HG03139 (cell line): Measurements from ENCODE around the gene RRAS.

Experiments
- ATAC-seq: cut with Tn5 transposase; IDR thresholded peaks from one replicate; pipeline ENCODE4 v1.9.1; 2021; ENCODE audit not compliant: unreplicated experiment

RRAS gene

DNA sequence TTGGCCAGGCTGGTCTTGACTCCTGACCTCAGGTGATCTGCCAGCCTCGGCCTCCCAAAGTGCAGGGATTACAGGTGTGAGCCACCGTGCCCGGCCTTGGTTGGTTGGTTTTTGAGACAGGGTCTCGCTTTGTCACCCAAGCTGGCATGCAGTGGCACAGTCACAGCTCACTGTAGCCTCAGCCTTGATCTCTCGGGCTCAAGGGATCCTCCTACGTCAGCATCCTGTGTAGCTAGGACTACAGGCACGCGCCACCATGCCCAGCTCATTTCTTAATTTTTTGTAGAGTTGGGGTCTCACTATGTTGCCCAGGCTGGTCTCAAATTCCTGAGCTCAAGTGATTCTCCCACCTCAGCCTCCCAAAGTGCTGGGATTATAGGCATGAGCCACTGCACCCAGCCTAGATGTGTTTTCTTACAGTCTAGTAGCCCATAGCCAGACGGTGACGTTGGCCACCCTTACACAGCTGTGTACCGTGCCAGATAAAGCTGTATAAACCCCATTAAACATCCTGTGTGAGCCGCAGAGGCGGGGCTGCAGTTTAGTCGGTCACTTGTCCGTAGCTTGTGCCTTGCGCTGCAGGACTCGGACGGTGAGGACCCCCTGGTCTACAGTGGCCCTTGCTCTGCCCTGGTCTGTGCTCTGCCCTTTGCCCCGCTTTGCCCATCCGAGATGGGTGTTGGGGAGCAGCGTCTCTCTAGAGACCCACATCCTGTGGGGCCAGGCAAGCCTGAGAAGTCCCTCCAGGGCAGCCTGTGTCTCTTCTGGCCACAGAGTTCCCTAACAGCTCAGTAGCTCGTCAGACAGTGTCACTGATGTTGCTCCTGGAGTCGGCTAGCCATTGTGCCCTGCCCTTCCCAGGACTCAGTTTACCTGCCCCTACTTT, 15.9 kb upstream of the RRAS start:
- ATAC-seq, result no peak

- ATAC-seq, result no peak
Measured at GRCh38 chr19:49654581-49654980, 14.6 kb upstream of the RRAS start.

- no peak for ATAC-seq
Measured at GRCh38 chr19:49653466-49653806, 13.5 kb upstream of the RRAS start.

DNA sequence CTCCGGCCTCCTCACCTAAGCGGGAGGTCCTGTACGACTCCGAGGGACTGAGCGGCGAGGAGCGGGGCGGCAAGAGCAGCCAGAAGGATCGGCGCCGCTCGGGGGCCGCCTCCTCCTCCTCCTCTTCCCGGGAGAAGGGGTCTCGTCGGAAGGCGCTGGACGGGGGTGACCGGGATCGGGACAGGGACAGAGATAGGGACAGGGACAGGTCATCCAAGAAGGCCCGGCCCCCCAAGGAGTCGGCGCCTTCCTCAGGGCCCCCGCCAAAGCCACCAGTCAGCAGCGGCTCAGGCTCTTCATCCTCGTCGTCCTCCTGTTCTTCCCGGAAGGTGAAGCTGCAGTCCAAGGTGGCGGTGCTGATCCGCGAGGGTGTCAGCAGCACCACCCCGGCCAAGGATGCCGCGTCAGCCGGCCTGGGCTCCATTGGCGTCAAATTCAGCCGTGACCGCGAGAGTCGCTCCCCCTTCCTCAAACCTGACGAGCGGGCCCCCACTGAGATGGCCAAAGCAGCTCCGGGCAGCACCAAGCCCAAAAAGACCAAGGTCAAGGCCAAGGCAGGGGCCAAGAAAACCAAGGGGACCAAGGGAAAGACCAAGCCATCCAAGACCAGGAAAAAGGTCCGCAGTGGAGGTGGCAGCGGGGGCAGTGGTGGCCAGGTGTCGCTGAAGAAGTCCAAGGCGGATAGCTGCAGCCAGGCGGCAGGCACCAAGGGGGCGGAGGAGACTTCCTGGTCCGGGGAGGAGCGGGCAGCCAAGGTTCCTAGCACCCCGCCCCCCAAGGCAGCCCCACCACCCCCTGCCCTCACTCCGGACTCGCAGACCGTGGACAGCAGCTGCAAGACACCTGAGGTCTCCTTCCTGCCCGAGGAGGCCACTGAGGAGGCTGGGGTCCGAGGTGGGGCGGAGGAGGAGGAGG, 12.9 kb upstream of the RRAS start:
- no peak for ATAC-seq

GRCh38 chr19:49651820-49652550, 12.0 kb upstream of the RRAS start:
- no peak for ATAC-seq

GRCh38 chr19:49651029-49651819, 11.3 kb upstream of the RRAS start:
- ATAC-seq, result no peak

GRCh38 chr19:49646586-49646985, 6.6 kb upstream of the RRAS start:
- no peak for ATAC-seq

GRCh38 chr19:49645995-49646394, 6.1 kb upstream of the RRAS start:
- ATAC-seq, result no peak

GRCh38 chr19:49645592-49645991, 5.6 kb upstream of the RRAS start:
- no peak for ATAC-seq

DNA sequence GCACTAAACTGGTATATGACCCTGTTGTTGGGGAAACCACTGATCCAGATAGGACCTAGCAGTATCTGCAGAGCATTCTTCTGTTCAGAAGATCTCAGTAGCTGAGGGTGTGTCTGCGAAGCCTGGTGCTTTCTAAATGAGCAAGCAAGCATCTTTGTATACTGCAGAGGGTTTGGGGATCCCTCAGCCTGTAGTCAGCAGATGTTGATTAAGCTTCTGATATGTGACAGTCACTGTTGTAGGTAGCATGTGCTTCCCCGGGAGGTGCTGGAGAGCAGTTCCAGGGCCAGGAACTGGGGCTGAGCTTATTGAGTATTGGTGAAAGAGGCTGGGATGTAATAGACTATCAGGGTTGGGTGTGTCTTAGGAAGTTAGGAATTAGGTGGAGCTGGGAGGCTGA, 3.5 kb upstream of the RRAS start:
- ATAC-seq, result no peak

- no peak for ATAC-seq
Measured at GRCh38 chr19:49642492-49643035, 2.6 kb upstream of the RRAS start.

GRCh38 chr19:49641688-49642491, 1.9 kb upstream of the RRAS start, which contains the start of gene SCAF1:
Gene SCAF1 (plus strand): TSS chr19:49642209. CDS start chr19:49645027, 2,818 bp downstream.
- ATAC-seq, result peak; percentile 48

DNA sequence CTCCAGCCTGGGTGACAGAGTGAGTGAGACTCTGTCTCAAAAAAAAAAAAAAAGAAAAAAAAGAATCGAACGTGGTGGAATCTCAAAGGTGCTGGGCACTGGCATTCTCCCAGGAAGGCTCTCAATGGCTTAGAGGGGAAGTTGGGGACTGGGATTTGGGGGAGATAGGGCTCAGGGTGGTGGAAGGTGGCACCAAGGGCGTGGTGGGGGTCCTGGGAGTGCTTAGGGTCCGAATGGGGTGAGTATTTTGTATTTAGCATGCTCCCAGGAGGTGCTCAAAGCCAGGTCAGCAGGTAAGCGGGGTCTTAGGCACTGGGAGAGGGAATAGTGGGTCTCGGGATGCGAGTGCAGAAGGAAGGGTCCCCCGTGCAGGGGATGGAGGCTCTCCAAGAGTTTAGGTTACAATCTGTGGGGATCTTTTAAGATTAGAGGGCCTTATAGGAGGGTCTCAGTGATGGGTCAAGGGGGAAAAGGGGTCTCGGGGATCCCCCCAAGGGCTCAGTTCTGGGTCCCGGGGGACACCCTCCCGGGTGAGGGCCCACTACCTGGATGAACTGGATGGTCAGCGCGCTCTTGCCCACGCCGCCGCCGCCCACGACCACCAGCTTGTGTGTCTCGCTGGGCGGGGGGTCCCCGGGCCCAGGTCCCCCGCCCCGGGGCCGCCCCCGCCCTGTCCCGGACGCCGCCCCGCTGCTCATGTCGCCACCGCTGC, 386 bp downstream of the RRAS start:
- no peak for ATAC-seq

DNA sequence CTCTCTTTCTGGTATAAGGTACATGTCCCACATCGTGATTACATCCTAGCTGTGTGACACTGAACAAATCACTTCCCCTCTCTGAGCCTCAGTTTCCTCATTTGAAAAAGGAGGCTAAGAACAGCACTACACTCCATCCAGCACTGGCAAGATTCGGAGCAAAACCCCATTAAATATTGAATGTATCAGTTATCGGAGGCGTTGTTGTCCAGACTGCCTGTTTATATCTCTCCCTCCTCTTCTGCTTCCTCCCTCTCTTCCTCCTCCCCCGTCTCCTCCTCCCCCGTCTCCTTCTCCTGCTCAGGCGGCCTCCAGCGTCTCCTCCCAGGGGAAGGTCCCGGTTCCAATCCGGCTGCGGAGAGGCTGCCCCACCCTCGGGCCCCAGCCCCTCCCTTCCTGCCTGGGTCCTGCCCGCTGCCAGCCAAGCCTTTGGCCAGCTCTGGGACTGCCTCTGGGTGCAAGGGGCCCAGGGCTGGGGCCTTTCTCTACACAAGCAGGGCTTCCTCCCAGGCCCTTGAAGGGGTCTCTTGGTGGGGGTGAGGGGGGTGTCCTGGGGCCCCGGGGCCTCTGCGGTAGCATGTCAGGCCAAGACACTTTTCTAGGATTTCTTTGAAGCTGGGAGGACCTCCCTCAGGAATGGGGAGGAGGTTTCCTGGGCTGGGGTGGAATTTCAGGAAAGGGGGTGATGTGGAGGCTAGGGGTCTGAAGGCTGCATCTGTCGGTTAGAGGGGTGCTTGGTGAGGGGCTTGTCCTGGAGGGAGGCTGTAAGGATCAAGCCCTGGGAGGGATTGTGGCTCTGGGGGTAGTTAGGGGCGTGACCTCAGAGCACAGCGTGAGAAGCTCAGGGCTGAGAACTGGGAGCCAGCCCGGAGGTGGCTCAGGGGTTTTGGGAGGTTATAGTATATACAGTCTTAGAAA, 1.9 kb downstream of the RRAS start:
- no peak for ATAC-seq

DNA sequence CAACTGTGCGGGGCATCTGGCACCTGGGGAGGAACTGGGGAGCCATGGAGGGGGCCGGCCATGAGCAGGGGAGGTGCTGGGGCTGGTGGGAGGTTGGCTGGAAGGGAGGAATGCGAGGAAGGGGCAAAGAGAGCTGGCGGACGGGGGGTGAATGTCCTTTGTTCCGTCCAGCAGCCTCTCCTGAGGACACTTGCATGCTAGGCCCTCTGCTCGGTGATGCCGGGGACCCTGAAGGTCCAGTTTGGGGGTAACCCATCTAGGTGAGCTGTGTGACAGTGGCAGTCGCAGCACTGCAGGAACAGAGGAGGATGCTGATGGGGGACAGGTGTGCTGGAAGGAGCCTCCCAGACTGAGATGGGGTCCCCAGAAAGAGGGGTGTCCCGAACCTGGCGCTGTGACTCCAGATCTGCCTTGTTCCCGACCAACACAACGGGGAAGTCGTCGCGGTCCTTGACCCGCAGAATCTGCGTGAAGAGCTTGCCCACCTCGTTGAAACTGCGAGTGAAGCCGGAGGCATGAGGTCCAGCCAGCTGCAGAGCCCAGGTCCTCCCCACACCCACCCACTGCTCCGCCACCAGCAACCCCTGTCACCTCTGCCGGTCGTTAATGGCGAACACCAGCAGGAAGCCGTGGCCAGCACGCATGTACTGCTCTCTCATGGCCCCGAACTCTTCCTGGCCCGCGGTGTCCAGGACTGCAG, 3.6 kb downstream of the RRAS start:
- no peak for ATAC-seq

DNA sequence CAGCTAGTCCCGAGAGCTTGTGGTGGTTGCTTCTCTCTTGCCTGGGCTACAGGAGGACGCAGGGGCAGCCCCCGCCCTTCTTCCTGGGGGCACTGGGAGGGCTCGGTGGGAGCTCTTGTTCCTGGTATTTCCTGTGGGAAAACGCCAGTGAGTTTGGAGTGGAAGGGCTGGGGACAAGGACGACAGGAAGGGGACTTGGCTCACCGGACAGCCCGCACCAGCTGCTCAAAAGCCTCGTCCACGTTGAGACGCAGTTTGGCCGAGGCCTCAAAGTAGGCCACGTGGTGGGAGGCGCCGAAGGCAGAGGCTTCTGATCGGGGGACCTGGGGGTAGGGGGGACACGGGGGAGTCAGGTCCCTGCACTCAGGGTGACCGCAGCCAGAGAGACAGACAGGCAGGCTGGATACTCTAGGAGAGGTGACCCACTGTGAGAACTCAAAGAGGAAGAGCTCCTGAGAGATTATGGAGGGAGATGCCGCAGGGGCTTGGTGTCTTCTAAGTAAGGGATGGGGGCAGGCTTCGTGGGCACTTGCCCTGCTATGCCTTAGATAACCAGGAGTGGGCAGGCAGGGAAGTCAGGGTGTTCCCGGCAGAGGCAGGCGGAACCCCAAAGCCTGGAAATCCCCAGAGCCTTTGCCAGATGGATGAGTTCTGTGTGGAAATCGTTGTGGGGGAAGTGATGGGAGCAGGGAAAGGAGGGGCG, 4.3 kb downstream of the RRAS start:
- ATAC-seq, result no peak
